ENCODE measurements around the gene RER1.

The RER1 gene

GRCh38 chr1:2375923-2376260 lies 15.7 kb upstream of the RER1 start:
- no peak for DNase-seq (ENCODE audit: low read depth in 2 of 2, low spot score in 1 of 2)

- DNase-seq (ENCODE audit: low read depth in 2 of 2, low spot score in 1 of 2), result no peak
These were observed 15.3 kb upstream of the RER1 start for GRCh38 chr1:2376261-2376741.

- DNase-seq (ENCODE audit: low read depth in 2 of 2, low spot score in 1 of 2), result no peak
These were observed 14.5 kb upstream of the RER1 start for GRCh38 chr1:2376931-2377672.

GRCh38 chr1:2377751-2378440 lies 13.7 kb upstream of the RER1 start:
- DNase-seq (ENCODE audit: low read depth in 2 of 2, low spot score in 1 of 2), result no peak

- no peak for DNase-seq (ENCODE audit: low read depth in 2 of 2, low spot score in 1 of 2)
These were observed 13.2 kb upstream of the RER1 start for GRCh38 chr1:2378441-2378851.

- DNase-seq (ENCODE audit: low read depth in 2 of 2, low spot score in 1 of 2), result no peak
These were observed 12.5 kb upstream of the RER1 start for GRCh38 chr1:2378956-2379732.

- DNase-seq (ENCODE audit: low read depth in 2 of 2, low spot score in 1 of 2), result no peak
These were observed 11.8 kb upstream of the RER1 start for GRCh38 chr1:2379733-2380404.

GRCh38 chr1:2380816-2381591 lies 10.6 kb upstream of the RER1 start:
- no peak for DNase-seq (ENCODE audit: low read depth in 2 of 2, low spot score in 1 of 2)

- DNase-seq (ENCODE audit: low read depth in 2 of 2, low spot score in 1 of 2), result peak; percentile 46 to 62
These were observed 9.7 kb upstream of the RER1 start for GRCh38 chr1:2381741-2382620.

- no peak for DNase-seq (ENCODE audit: low read depth in 2 of 2, low spot score in 1 of 2)
These were observed 8.8 kb upstream of the RER1 start for GRCh38 chr1:2382621-2383361.

- no peak for DNase-seq (ENCODE audit: low read depth in 2 of 2, low spot score in 1 of 2)
These were observed 8.1 kb upstream of the RER1 start for GRCh38 chr1:2383576-2383975.

- no peak for DNase-seq (ENCODE audit: low read depth in 2 of 2, low spot score in 1 of 2)
These were observed 7.3 kb upstream of the RER1 start for GRCh38 chr1:2384130-2384860.

GRCh38 chr1:2384941-2385481 lies 6.6 kb upstream of the RER1 start:
- DNase-seq (ENCODE audit: low read depth in 2 of 2, low spot score in 1 of 2), result no peak

- DNase-seq (ENCODE audit: low read depth in 2 of 2, low spot score in 1 of 2), result no peak
These were observed 5.9 kb upstream of the RER1 start for GRCh38 chr1:2385606-2386280.

- no peak for DNase-seq (ENCODE audit: low read depth in 2 of 2, low spot score in 1 of 2)
These were observed 4.7 kb upstream of the RER1 start for GRCh38 chr1:2386636-2387611.
